Stimulated activated naive CD8-positive, alpha-beta T cell treated with anti-CD3 and anti-CD28 coated beads, Interleukin-15, Interleukin-2, amounts not matched to agents 100 ng/mL and 50 ng/mL, for 24 hours (primary cell): ENCODE measurements around the gene RHBG.
A peak's percentile ranks its signal among the peaks of the same experiment; 100 is the strongest.
"Not testable (repeated sequence)": the region's sequence is repeated elsewhere in the genome, so short reads cannot be mapped to it uniquely, and the experiment has no call there.

ENCODE experiments used
- H3K27ac Mint-ChIP-seq: one replicate; pipeline ENCODE4 v1.8.0; 2021; ENCODE audit warnings: mild to moderate bottlenecking, mixed read lengths
- H3K27me3 Mint-ChIP-seq: one replicate; pipeline ENCODE4 v1.8.0; 2021; ENCODE audit warnings: mixed read lengths
- H3K36me3 Mint-ChIP-seq: one replicate; pipeline ENCODE4 v1.8.0; 2021; ENCODE audit warnings: low read depth, mixed read lengths
- H3K4me1 Mint-ChIP-seq: one replicate; pipeline ENCODE4 v1.8.0; 2021; ENCODE audit warnings: low read depth, mixed read lengths
- H3K4me3 Mint-ChIP-seq: one replicate; pipeline ENCODE4 v1.8.0; 2021; ENCODE audit warnings: mild to moderate bottlenecking, mixed read lengths
- H3K9me3 Mint-ChIP-seq: one replicate; pipeline ENCODE4 v1.8.0; 2021; ENCODE audit warnings: mixed read lengths

The RHBG gene, protein sequence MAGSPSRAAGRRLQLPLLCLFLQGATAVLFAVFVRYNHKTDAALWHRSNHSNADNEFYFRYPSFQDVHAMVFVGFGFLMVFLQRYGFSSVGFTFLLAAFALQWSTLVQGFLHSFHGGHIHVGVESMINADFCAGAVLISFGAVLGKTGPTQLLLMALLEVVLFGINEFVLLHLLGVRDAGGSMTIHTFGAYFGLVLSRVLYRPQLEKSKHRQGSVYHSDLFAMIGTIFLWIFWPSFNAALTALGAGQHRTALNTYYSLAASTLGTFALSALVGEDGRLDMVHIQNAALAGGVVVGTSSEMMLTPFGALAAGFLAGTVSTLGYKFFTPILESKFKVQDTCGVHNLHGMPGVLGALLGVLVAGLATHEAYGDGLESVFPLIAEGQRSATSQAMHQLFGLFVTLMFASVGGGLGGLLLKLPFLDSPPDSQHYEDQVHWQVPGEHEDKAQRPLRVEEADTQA

DNA sequence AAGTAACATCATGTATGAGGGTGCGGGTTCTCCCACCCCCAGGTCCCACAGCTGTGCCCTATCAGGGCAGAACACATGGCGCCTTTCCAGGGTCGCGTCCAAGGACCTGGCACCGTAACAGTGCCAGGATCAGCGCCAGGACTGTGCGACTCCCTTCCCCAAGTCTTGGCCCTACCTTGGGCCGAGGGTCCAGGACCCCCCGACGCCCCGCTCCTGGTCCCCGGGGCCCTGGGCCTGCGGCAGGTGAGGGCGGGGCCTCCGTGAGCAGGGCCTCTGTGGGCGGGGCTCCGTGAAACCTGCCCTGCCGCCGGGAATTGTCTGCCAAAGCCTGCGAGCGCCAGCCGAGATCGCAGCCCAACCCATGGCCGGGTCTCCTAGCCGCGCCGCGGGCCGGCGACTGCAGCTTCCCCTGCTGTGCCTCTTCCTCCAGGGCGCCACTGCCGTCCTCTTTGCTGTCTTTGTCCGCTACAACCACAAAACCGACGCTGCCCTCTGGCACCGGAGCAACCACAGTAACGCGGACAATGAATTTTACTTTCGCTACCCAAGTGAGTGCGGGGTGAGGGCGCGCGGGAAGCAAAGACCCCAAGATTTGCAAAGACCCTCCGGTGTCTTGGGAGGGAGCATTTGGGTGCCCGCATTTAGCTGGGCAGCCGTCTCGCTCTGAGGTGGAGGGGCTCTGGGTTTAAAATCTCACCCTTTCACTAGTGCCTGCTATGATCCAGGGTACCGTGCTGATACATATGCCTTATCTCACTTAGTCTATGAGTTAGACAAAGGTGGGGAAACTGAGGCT is at the start of gene RHBG:
Gene RHBG (plus strand): TSS at position 323 of the 796 bp plus-strand sequence. CDS start 39 bp downstream, at position 362.
- Mint-ChIP-seq H3K4me3 (peak within 1 kb of the TSS; percentile 66), H3K36me3 (no peaks in the 10 kb centered on the region), H3K27ac (no peak within 1 kb of the TSS), H3K9me3 (no peaks in the 10 kb centered on the region), H3K27me3 (peaks cover 62% of the 10 kb centered on the region), H3K4me1 (no peaks in the 10 kb centered on the region)

DNA sequence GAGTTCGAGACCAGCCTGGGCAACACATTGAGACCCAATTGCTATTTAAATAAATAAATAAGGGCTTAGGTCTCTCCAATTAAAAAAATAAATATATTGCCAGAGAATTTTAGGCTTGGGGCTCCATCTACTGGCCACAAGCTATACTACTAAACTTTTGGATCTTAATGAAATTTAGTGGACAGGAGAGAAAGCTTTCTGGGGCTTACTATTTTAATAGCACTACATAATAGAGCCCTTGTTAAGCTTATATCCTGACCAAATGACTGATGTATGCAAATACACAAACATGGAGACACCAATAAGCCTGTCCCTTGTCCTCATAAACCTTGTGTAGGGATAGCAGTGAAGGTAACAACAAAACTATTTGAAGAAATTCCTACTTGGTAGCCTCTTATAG is 49.3 kb upstream of the RHBG start:
- no peak overlapping the region for H3K4me3 Mint-ChIP-seq
- H3K4me1 Mint-ChIP-seq: no peaks in the 10 kb centered on the region
- no peak overlapping the region for H3K27ac Mint-ChIP-seq
- no peaks in the 10 kb centered on the region for H3K9me3 Mint-ChIP-seq
- peaks cover 75% of the 10 kb centered on the region for H3K36me3 Mint-ChIP-seq
- no peaks in the 10 kb centered on the region for H3K27me3 Mint-ChIP-seq

GRCh38 chr1:156320560-156320959 is 48.5 kb upstream of the RHBG start:
- no peaks in the 10 kb centered on the region for H3K9me3 Mint-ChIP-seq
- peak overlapping the region; percentile 26 for H3K27ac Mint-ChIP-seq
- H3K4me3 Mint-ChIP-seq: no peak overlapping the region
- no peaks in the 10 kb centered on the region for H3K27me3 Mint-ChIP-seq
- H3K4me1 Mint-ChIP-seq: no peaks in the 10 kb centered on the region
- peaks cover 77% of the 10 kb centered on the region for H3K36me3 Mint-ChIP-seq

GRCh38 chr1:156323179-156323578 is 45.8 kb upstream of the RHBG start:
- H3K4me3 Mint-ChIP-seq, H3K27ac Mint-ChIP-seq, H3K9me3 Mint-ChIP-seq, H3K4me1 Mint-ChIP-seq, H3K27me3 Mint-ChIP-seq: not testable (repeated sequence)
- peaks cover 59% of the 10 kb centered on the region for H3K36me3 Mint-ChIP-seq

GRCh38 chr1:156336242-156336641 is 32.8 kb upstream of the RHBG start:
- Mint-ChIP-seq H3K36me3 (peaks cover 63% of the 10 kb centered on the region), H3K4me1 (peaks cover 48% of the 10 kb centered on the region), H3K27me3 (no peaks in the 10 kb centered on the region), H3K27ac (peak overlapping the region; percentile 94), H3K9me3 (no peaks in the 10 kb centered on the region), H3K4me3 (peak overlapping the region; percentile 98)

DNA sequence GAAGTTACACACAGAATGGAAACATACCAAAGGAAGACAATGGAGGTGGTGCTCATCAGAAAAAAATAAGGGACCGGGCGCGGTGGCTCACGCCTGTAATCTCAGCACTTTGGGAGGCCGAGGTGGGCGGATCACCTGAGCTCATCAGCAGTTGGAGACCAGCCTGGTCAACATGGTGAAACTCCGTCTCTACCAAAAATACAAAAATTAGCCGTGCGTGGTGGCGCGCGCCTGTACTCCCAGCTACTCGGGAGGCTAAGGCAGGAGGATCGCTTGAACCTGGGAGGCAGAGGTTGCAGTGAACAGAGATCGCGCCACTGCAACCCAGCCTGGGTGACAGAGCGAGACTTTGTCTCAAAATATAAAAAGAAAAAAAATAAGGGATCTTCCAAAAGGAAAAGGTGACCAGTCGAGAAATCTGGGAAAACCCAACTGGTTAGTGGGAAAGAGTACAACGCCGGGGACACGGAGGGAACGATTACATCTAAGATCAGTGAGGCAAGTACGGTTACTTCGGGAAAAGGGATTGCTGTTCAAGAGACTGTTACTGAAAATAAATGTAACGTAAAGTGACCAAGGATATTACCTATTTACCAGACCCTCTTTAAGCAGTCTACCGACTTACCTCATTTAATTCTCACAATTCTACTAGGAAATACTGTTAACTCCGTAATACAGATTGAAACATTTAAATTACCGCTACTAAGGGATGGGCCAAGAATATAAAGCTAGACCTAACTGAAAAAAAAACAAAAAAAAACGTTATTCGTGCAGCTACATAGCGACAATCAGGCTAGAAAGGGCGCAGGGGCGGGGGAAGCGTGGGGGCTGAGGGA is 31.7 kb upstream of the RHBG start:
- peaks cover 53% of the 10 kb centered on the region for H3K36me3 Mint-ChIP-seq
- peaks cover 48% of the 10 kb centered on the region for H3K4me1 Mint-ChIP-seq
- H3K27ac Mint-ChIP-seq: peak overlapping the region; percentile 94
- H3K4me3 Mint-ChIP-seq: peak overlapping the region; percentile 98
- H3K9me3 Mint-ChIP-seq: no peaks in the 10 kb centered on the region
- H3K27me3 Mint-ChIP-seq: no peaks in the 10 kb centered on the region

- Mint-ChIP-seq H3K9me3 (no peaks in the 10 kb centered on the region), H3K36me3 (peaks cover 47% of the 10 kb centered on the region), H3K27ac (peak overlapping the region; percentile 94), H3K27me3 (no peaks in the 10 kb centered on the region), H3K4me3 (peak overlapping the region; percentile 98), H3K4me1 (peaks cover 48% of the 10 kb centered on the region)
These were observed 31.2 kb upstream of the RHBG start for GRCh38 chr1:156337888-156338179.

DNA sequence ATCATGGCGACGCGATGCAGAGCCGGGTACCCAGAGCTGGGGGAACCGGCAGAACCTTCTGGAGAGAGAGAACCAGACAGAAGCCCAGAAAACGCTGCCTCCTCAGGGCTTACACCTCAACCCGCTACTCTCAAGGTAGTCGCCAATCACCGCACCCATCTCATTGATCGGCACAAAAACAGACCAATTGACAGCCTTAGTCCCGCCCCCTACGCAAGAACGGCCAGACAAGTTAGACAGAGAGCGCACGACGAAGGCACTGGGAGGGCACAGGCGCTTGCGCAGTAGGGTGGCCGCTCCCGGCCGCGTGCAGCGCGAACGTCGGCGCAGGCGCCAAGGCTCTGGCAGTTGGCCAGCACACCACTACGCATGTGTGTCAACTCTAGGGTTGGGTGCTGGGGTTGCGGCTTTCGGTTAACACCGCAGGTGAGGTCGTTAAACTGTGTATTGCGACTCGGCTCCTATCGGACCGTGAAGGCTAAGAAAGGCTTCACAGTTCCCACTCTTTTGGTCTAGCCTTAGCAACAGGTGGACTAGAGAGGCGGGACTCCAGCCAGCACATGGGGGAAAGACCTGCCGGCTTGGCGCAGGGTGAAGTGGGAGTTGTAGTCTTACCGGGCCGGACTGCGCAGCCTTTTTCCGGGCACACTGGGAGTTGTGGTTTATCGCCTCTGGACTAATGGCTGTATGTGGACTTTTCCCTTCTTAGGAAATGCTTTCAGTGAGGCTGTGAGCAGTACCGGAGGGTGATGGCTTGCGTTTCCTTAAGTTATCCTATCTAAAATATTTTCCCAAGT is 30.6 kb upstream of the RHBG start, which contains the start of the genes CCT3 and TSACC:
Gene CCT3 (minus strand): TSS at position 113 of the 797 bp plus-strand sequence. CDS start 108 bp downstream, at position 5.
Gene TSACC (plus strand): TSS at position 347 of the 797 bp plus-strand sequence. CDS start 1,232 bp downstream, outside the sequence.
- H3K4me3 Mint-ChIP-seq: peak within 1 kb of the TSS; percentile 98
- peaks cover 48% of the 10 kb centered on the region for H3K4me1 Mint-ChIP-seq
- peaks cover 45% of the 10 kb centered on the region for H3K36me3 Mint-ChIP-seq
- H3K27me3 Mint-ChIP-seq: no peaks in the 10 kb centered on the region
- H3K27ac Mint-ChIP-seq: peak within 1 kb of the TSS; percentile 94
- no peaks in the 10 kb centered on the region for H3K9me3 Mint-ChIP-seq

DNA sequence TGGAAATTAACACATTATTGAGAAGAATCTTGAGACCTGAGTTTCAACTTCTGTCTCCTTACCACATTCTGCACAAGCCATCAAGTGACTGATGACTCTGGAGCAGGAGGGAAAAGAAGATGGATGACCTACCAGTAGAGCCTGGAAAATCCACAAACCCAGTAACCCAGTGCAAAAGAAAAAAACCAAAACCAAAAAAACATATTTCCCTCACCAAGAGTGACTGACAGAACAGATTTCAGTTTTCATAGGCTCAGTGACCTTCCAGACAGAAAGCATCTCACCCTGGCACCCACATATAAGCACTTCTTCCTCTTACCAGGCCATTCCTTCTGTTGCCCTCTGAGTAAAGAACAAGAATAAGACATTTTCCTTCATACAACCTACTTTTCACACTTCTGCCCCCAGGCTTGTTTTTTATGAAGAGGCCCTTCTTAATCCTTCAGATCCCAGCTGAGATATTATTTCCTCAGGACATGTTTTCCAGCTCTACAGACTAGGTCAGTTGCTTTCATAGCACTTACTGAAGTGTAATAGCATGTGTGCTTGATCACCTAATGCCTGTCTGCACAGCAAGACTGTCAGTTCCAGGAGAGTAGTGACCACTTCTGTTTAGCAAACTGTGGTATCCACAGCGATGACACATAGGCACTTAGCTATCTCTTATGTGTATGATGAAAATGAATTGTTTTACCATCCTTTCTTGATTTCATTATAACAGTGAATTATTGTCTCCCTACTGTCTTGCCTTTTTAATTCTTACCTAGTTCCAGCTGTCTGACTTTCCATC is 26.6 kb upstream of the RHBG start:
- no peaks in the 10 kb centered on the region for H3K9me3 Mint-ChIP-seq
- no peak overlapping the region for H3K27ac Mint-ChIP-seq
- peaks cover 6% of the 10 kb centered on the region for H3K27me3 Mint-ChIP-seq
- peaks cover 8% of the 10 kb centered on the region for H3K36me3 Mint-ChIP-seq
- H3K4me1 Mint-ChIP-seq: peaks cover 18% of the 10 kb centered on the region
- no peak overlapping the region for H3K4me3 Mint-ChIP-seq

DNA sequence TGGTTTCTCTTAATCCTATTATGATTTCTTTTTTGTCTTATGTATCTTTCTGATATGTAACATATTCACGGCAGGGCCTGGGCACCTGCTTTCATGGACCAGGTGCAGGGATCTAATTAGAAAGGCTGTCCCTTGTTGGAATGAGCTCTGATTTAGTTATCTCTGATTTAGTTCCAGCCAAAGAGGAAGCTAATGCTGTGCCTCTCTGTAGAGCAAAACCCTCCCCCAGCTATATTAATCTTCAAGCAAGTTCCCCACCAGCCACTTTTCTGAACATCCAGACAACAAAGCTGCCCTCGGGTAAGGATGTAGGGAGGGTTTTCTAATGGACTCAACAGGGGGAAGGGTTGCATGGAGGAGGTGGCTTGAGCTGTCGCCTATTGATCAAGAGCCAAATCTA is 24.6 kb upstream of the RHBG start:
- peaks cover 2% of the 10 kb centered on the region for H3K4me1 Mint-ChIP-seq
- no peaks in the 10 kb centered on the region for H3K36me3 Mint-ChIP-seq
- H3K27me3 Mint-ChIP-seq: peaks cover 7% of the 10 kb centered on the region
- no peak overlapping the region for H3K27ac Mint-ChIP-seq
- no peak overlapping the region for H3K4me3 Mint-ChIP-seq
- H3K9me3 Mint-ChIP-seq: no peaks in the 10 kb centered on the region

DNA sequence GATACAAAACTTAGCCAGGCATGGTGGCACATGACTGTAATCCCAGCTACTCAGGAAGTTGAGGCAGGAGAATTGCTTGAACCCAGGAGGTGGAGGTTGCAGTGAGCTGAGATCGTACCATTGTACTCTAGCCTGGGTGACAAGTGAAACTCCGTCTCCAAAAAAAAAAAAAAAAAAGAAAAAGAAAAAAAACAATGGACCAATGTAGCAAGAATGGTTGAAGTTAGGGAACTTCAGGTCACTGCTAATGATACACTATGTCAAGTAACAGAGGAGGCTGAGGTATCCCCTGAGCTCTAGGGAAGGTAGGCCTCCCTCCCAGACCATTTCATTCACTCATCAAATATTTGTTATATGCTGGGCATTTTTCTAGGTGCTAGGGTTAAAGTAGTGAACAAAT is 23.0 kb upstream of the RHBG start:
- H3K27ac Mint-ChIP-seq, H3K4me3 Mint-ChIP-seq, H3K9me3 Mint-ChIP-seq, H3K36me3 Mint-ChIP-seq, H3K4me1 Mint-ChIP-seq: not testable (repeated sequence)
- peaks cover 12% of the 10 kb centered on the region for H3K27me3 Mint-ChIP-seq

DNA sequence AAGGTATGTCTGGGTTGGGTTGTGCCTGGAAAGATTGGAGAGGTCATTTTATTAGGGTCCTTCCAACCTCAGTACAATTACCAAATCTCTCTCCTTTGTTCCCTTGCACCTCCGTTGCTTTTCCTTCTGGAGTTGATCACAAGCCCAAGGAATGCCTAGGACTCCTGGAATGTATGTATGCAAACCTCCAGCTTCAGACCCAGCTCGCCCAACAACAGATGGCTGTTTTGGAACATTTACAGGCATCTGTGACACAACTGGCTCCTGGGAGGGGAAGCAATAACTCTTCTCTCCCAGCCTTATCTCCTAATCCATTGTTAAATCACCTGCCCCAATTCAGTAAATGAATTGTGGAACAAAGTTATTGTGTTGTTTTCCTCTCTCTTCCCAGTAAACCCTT is 22.4 kb upstream of the RHBG start:
- Mint-ChIP-seq H3K4me3 (no peak overlapping the region), H3K27me3 (peaks cover 16% of the 10 kb centered on the region), H3K27ac (no peak overlapping the region), H3K36me3 (no peaks in the 10 kb centered on the region), H3K9me3 (no peaks in the 10 kb centered on the region), H3K4me1 (no peaks in the 10 kb centered on the region)

DNA sequence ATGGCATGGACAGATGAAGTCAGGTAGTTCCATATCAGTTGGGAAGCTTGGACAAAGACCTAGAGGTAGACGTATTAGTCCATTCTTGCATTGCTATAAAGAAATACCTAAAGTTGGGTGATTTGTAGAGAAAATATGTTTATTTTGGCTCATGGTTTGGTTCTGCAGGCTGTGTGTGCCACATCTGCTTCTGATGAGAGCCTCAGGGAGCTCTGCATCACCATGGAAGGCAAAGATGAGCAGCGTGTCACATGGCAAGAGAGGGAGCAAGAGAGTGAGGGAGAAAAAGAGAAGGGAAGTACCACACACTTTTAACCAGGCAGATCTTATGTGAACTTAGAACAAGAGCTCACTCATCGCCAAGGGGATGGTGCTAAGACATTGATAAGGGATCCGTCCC is 21.7 kb upstream of the RHBG start:
- no peaks in the 10 kb centered on the region for H3K4me1 Mint-ChIP-seq

More for the DNA sequence above, 21.7 kb upstream of the RHBG start:
- Mint-ChIP-seq H3K27me3 (peaks cover 16% of the 10 kb centered on the region), H3K9me3 (no peaks in the 10 kb centered on the region), H3K27ac (no peak overlapping the region), H3K4me3 (no peak overlapping the region), H3K36me3 (no peaks in the 10 kb centered on the region)
